ENCODE results near the gene CLDN19. TPM values are rescaled to one million over a fixed set of nuclear protein-coding genes. Genes with fewer than 3 reads are reported as not detected.

CLDN19 gene
- total and polyA plus RNA-seq, 9 of the 15 experiments (the other 6 are each of a cell fraction or from before 2014, with no cell fraction given) = not detected

DNA sequence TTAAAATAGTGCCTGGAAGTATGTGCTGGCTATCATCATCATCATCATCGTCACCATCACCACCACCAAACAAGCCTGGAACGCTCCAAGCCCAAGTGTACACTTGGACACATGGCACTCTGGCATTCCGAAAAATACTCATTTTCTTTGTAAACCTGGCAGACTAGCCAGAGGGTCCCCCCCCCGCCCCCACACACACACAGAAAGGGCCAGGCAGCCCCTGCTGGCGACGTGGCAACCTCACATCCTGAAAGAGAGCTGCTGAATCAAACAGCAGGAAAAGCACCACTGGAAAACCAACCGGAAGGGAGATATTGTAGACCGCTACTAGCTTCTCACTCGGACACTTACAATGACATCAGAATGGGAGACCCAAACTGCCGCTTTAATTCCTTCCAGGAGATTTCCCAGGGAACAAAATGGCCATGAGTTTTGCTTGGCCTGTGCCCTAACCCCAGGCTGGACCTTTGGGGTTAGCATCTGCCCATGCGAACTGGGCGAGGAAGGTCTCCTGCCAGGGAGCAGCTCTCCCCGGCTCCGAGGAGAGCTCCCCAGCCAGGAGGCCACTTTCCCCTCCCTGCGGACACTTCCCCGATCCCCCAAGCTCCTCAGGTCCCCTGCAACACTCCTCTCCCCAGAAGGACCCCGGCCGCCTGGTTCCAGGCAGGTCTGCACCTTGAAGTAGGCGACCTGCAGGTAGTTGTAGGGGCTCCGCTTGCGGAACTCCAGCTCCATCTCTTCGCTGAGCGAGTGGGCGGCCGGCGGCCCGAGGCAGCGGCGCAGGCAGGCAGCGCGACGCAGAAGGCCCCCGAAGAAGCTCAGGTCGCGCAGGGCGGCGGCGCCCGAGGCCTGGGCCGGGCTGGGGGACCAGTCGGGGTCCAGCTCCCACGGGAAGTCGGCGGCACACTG, 26.1 kb upstream of the CLDN19 start (continued):
- TF ChIP-seq, protein P1, sequence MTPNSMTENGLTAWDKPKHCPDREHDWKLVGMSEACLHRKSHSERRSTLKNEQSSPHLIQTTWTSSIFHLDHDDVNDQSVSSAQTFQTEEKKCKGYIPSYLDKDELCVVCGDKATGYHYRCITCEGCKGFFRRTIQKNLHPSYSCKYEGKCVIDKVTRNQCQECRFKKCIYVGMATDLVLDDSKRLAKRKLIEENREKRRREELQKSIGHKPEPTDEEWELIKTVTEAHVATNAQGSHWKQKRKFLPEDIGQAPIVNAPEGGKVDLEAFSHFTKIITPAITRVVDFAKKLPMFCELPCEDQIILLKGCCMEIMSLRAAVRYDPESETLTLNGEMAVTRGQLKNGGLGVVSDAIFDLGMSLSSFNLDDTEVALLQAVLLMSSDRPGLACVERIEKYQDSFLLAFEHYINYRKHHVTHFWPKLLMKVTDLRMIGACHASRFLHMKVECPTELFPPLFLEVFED (CRISPR knock-in tag; conservative IDR thresholded peaks at IDR 0.05) = no peak
- TF ChIP-seq NFYB (IDR thresholded peaks at IDR 0.05; ENCODE audit: extremely low read depth, insufficient read length) = no peak
- TF ChIP-seq ZNF75A (CRISPR knock-in tag; IDR thresholded peaks at IDR 0.05) = no peak
- no peak for TF ChIP-seq NRF1 (conservative IDR thresholded peaks at IDR 0.05 in 1 of 2, IDR thresholded peaks at IDR 0.05 in 1 of 2)
- TF ChIP-seq, protein P2, sequence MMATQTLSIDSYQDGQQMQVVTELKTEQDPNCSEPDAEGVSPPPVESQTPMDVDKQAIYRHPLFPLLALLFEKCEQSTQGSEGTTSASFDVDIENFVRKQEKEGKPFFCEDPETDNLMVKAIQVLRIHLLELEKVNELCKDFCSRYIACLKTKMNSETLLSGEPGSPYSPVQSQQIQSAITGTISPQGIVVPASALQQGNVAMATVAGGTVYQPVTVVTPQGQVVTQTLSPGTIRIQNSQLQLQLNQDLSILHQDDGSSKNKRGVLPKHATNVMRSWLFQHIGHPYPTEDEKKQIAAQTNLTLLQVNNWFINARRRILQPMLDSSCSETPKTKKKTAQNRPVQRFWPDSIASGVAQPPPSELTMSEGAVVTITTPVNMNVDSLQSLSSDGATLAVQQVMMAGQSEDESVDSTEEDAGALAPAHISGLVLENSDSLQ (IDR thresholded peaks at IDR 0.05) = no peak
- TF ChIP-seq ELF4 (CRISPR knock-in tag; IDR thresholded peaks at IDR 0.05) = no peak
- TF ChIP-seq, protein P3, sequence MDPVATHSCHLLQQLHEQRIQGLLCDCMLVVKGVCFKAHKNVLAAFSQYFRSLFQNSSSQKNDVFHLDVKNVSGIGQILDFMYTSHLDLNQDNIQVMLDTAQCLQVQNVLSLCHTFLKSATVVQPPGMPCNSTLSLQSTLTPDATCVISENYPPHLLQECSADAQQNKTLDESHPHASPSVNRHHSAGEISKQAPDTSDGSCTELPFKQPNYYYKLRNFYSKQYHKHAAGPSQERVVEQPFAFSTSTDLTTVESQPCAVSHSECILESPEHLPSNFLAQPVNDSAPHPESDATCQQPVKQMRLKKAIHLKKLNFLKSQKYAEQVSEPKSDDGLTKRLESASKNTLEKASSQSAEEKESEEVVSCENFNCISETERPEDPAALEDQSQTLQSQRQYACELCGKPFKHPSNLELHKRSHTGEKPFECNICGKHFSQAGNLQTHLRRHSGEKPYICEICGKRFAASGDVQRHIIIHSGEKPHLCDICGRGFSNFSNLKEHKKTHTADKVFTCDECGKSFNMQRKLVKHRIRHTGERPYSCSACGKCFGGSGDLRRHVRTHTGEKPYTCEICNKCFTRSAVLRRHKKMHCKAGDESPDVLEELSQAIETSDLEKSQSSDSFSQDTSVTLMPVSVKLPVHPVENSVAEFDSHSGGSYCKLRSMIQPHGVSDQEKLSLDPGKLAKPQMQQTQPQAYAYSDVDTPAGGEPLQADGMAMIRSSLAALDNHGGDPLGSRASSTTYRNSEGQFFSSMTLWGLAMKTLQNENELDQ (CRISPR knock-in tag; IDR thresholded peaks at IDR 0.05; ENCODE audit: borderline replicate concordance) = 0 out of 2 replicates have a peak, but pooled peaks have one; percentile 90
- TF ChIP-seq, protein P4, sequence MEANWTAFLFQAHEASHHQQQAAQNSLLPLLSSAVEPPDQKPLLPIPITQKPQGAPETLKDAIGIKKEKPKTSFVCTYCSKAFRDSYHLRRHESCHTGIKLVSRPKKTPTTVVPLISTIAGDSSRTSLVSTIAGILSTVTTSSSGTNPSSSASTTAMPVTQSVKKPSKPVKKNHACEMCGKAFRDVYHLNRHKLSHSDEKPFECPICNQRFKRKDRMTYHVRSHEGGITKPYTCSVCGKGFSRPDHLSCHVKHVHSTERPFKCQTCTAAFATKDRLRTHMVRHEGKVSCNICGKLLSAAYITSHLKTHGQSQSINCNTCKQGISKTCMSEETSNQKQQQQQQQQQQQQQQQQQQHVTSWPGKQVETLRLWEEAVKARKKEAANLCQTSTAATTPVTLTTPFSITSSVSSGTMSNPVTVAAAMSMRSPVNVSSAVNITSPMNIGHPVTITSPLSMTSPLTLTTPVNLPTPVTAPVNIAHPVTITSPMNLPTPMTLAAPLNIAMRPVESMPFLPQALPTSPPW (CRISPR knock-in tag; IDR thresholded peaks at IDR 0.05) = peak; percentile 88
- TF ChIP-seq, protein P5, sequence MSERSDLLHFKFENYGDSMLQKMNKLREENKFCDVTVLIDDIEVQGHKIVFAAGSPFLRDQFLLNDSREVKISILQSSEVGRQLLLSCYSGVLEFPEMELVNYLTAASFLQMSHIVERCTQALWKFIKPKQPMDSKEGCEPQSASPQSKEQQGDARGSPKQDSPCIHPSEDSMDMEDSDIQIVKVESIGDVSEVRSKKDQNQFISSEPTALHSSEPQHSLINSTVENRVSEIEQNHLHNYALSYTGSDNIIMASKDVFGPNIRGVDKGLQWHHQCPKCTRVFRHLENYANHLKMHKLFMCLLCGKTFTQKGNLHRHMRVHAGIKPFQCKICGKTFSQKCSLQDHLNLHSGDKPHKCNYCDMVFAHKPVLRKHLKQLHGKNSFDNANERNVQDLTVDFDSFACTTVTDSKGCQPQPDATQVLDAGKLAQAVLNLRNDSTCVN (CRISPR knock-in tag; IDR thresholded peaks at IDR 0.05) = no peak
- TF ChIP-seq DDX20 (tag; IDR thresholded peaks at IDR 0.05; ENCODE audit: low read depth) = no peak
- no peak for TF ChIP-seq SMAD2 (IDR thresholded peaks at IDR 0.05; ENCODE audit: low read depth, low read length)
- TF ChIP-seq, protein P6, sequence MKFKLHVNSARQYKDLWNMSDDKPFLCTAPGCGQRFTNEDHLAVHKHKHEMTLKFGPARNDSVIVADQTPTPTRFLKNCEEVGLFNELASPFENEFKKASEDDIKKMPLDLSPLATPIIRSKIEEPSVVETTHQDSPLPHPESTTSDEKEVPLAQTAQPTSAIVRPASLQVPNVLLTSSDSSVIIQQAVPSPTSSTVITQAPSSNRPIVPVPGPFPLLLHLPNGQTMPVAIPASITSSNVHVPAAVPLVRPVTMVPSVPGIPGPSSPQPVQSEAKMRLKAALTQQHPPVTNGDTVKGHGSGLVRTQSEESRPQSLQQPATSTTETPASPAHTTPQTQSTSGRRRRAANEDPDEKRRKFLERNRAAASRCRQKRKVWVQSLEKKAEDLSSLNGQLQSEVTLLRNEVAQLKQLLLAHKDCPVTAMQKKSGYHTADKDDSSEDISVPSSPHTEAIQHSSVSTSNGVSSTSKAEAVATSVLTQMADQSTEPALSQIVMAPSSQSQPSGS (CRISPR knock-in tag; IDR thresholded peaks at IDR 0.05) = no peak
- TF ChIP-seq XRCC4 (IDR thresholded peaks at IDR 0.05; ENCODE audit: extremely low read depth, insufficient read depth, insufficient read length) = no peak
- TF ChIP-seq MEF2A (IDR thresholded peaks at IDR 0.05; ENCODE audit: control insufficient read depth, low read depth, low read length) = no peak
- TF ChIP-seq, protein P7, sequence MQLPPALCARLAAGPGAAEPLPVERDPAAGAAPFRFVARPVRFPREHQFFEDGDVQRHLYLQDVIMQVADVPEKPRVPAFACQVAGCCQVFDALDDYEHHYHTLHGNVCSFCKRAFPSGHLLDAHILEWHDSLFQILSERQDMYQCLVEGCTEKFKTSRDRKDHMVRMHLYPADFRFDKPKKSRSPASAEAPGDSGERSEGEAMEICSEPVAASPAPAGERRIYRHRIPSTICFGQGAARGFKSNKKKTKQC (CRISPR knock-in tag; IDR thresholded peaks at IDR 0.05) = no peak
- TF ChIP-seq TAL1 (IDR thresholded peaks at IDR 0.05) = no peak
